PC-9 (cell line): ENCODE data around the gene GFM2. TPM values are rescaled to one million over a fixed set of nuclear protein-coding genes. Genes with fewer than 3 reads are reported as not detected.

ENCODE experiments used
- BruUV-seq: library from RNA; stranded (reverse); fragments of 400-500 nt; replicated peaks from 2 replicates; lab custom pipeline; 2021; lab: Mats Ljungman, UMichigan
- CTCF ChIA-PET: fragments of 300-600 bp; sonication (Branson Sonifier 250); formaldehyde crosslinking; loops from one replicate; lab custom pipeline; 2022; ENCODE audit warnings: antibody characterized with exemption; lab: Charles Lee
- POLR2A ChIA-PET: fragments of 300-600 bp; sonication (Branson Sonifier 250); formaldehyde crosslinking; loops from one replicate; lab custom pipeline; 2022; ENCODE audit warnings: antibody characterized with exemption; ENCODE audit not compliant: unreplicated experiment; lab: Charles Lee
- DNase-seq, 2 experiments: peaks; one replicate each; pipeline versions ENCODE4 v3.0.0 to v3.0.0-alpha.2; 2015 to 2022; ENCODE audit warnings: mixed read lengths in 1 of 2
- H2AFZ ChIP-seq: fragments of 200-600 bp; sonication (generic); 2 replicates; pipeline ENCODE4 v1.8.1; 2017; ENCODE audit warnings: antibody characterized with exemption
- H3F3A ChIP-seq: fragments of 200-600 bp; sonication (generic); 2 replicates; pipeline ENCODE4 v1.8.1; 2017; ENCODE audit warnings: antibody characterized with exemption, mild to moderate bottlenecking, low read depth; ENCODE audit not compliant: insufficient read depth
- H3K27ac ChIP-seq: fragments of 200-600 bp; sonication (generic); 2 replicates; pipeline ENCODE4 v1.6.1; 2016; ENCODE audit warnings: mixed run types
- H3K27me3 ChIP-seq: fragments of 200-600 bp; sonication (generic); 2 replicates; pipeline ENCODE4 v1.6.1; 2016; ENCODE audit warnings: low read depth, mixed run types; ENCODE audit not compliant: insufficient read depth
- H3K36me3 ChIP-seq: fragments of 200-600 bp; sonication (generic); 2 replicates; pipeline ENCODE4 v1.6.1; 2016; ENCODE audit warnings: low read depth, mixed run types
- H3K4me1 ChIP-seq: fragments of 200-600 bp; sonication (generic); replicated peaks from 2 replicates; pipeline ENCODE4 v1.6.1; 2016; ENCODE audit warnings: mixed run types; ENCODE audit not compliant: insufficient read depth
- H3K4me2 ChIP-seq: fragments of 200-600 bp; sonication (generic); 2 replicates; pipeline ENCODE4 v1.6.1; 2017; ENCODE audit warnings: mixed run types
- H3K4me3 ChIP-seq: fragments of 200-600 bp; sonication (generic); 2 replicates; pipeline ENCODE4 v1.6.1; 2016; ENCODE audit warnings: mixed run types
- H3K79me2 ChIP-seq: fragments of 200-600 bp; sonication (generic); 2 replicates; pipeline ENCODE4 v1.6.1; 2017; ENCODE audit warnings: low read depth, mixed run types
- H3K9me2 ChIP-seq: fragments of 200-600 bp; sonication (generic); 2 replicates; pipeline ENCODE4 v1.8.1; 2017; ENCODE audit warnings: mild to moderate bottlenecking; ENCODE audit not compliant: insufficient read depth
- H3K9me3 ChIP-seq: fragments of 200-600 bp; sonication (generic); 2 replicates; pipeline ENCODE4 v1.8.1; 2016; ENCODE audit warnings: low read depth; ENCODE audit not compliant: insufficient read depth
- H4K20me1 ChIP-seq: fragments of 200-600 bp; sonication (generic); 2 replicates; pipeline ENCODE4 v1.8.1; 2017; ENCODE audit not compliant: insufficient read depth
- EZH2 ChIP-seq: fragments of 200-600 bp; sonication (generic); IDR thresholded peaks from 2 replicates; pipeline ENCODE4 v1.8.0; 2017; ENCODE audit warnings: antibody characterized with exemption, low read depth
- intact Hi-C: fragments of 100-400 bp; cut with micrococcal nuclease; formaldehyde crosslinking; loops from one replicate; pipeline ENCODE4 v1.10.0; 2022; ENCODE audit not compliant: unreplicated experiment
- total RNA-seq: library from RNA; stranded (reverse); gene quantifications from 2 replicates; pipeline ENCODE4 v1.2.3, GENCODE V29; 2021
- TF ChIP-seq, protein P1 (sequence below): fragments of 200-600 bp; sonication (generic); conservative IDR thresholded peaks from 2 replicates; pipeline ENCODE4 v1.6.1; 2017; ENCODE audit warnings: mixed run types, antibody characterized with exemption, mild to moderate bottlenecking, moderate library complexity

Gene GFM2
- total RNA-seq, 1 experiment from 2014 or later = 39.8 TPM

DNA sequence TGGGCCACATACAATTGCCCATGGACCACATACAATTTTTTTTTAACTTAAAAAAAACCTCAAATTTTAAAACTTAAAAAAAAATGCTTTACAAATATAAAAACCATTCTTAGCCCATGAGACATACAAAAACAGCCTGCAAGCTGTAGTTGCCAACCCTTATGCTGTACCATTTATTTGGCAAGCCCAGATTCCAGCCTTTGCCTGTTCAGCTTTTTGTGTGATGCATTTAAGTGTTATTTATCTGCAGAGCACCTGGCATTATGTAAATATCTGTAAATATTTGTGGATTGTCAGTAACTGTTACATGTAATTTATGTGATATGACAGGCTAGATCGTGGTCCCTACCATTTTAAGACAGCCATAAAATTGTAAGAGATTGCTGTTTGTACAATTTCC, 49.3 kb downstream of the GFM2 start:
- H3K79me2 ChIP-seq = no peaks in the 10 kb centered on the region
- H3K27me3 ChIP-seq = no peaks in the 10 kb centered on the region
- intact Hi-C loops = no loop called here
- H3K27ac ChIP-seq = no peak overlapping the region
- no peaks in the 10 kb centered on the region for H3K9me2 ChIP-seq
- no TSS peak for BruUV-seq
- 0 out of 2 replicates have a peak, but pooled peaks cover 8% of the 10 kb centered on the region for H3F3A ChIP-seq
- no peak overlapping the region for H3K4me3 ChIP-seq
- DNase-seq = no peak
- CTCF ChIA-PET = no interaction called here
- H2AFZ ChIP-seq = no peak overlapping the region
- POLR2A ChIA-PET = no interaction called here
- no peaks in the 10 kb centered on the region for H4K20me1 ChIP-seq
- no peaks in the 10 kb centered on the region for H3K9me3 ChIP-seq
- peaks cover 41% of the 10 kb centered on the region for H3K36me3 ChIP-seq
- H3K4me2 ChIP-seq = no peak overlapping the region
- TF ChIP-seq, protein P1, sequence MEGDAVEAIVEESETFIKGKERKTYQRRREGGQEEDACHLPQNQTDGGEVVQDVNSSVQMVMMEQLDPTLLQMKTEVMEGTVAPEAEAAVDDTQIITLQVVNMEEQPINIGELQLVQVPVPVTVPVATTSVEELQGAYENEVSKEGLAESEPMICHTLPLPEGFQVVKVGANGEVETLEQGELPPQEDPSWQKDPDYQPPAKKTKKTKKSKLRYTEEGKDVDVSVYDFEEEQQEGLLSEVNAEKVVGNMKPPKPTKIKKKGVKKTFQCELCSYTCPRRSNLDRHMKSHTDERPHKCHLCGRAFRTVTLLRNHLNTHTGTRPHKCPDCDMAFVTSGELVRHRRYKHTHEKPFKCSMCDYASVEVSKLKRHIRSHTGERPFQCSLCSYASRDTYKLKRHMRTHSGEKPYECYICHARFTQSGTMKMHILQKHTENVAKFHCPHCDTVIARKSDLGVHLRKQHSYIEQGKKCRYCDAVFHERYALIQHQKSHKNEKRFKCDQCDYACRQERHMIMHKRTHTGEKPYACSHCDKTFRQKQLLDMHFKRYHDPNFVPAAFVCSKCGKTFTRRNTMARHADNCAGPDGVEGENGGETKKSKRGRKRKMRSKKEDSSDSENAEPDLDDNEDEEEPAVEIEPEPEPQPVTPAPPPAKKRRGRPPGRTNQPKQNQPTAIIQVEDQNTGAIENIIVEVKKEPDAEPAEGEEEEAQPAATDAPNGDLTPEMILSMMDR = no peak
- TF ChIP-seq EZH2 = no peak
- H3K4me1 ChIP-seq = no peaks in the 10 kb centered on the region

DNA sequence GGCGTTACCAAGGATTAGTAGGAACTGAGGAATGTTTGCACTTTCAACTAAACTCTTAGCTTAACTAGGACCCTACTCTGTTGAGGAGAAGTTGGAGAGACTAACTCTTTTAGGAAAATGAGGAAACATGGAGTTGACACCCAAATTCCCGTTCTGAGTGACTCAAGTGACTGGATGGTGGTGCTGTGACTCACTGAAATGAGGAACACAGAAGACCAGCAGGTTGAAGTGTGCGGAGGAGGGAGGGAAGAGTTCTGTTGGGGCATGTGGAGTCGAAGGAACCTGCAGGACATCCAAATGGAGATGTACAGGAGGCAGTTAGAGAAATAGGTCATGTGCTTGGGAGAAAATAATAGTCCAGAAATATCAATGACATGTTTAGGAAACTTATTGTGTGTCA, 73.7 kb downstream of the GFM2 start:
- no peaks in the 10 kb centered on the region for H4K20me1 ChIP-seq
- H2AFZ ChIP-seq = no peak overlapping the region
- ChIA-PET POLR2A (no interaction called here), CTCF (interaction anchor here (0.6 kb wide), 1 partner anchor 196 kb away, joined by 4 read pairs; no protein-coding TSS in a partner anchor)
- 0 out of 2 replicates have a peak, but pooled peaks cover 2% of the 10 kb centered on the region for H3F3A ChIP-seq
- no TSS peak for BruUV-seq
- peaks cover 3% of the 10 kb centered on the region; the same call in 1 of the 2 replicates for H3K79me2 ChIP-seq
- no peaks in the 10 kb centered on the region for H3K4me1 ChIP-seq
- no peak for TF ChIP-seq EZH2
- TF ChIP-seq, protein P1 = no peak
- no peaks in the 10 kb centered on the region for H3K27me3 ChIP-seq
- no peak overlapping the region for H3K4me2 ChIP-seq
- H3K9me2 ChIP-seq = no peaks in the 10 kb centered on the region
- no peaks in the 10 kb centered on the region for H3K9me3 ChIP-seq
- H3K36me3 ChIP-seq = peaks cover 26% of the 10 kb centered on the region; the same call in 1 of the 2 replicates
- H3K4me3 ChIP-seq = no peak overlapping the region
- intact Hi-C loops = no loop called here
- H3K27ac ChIP-seq = no peak overlapping the region
- no peak for DNase-seq

DNA sequence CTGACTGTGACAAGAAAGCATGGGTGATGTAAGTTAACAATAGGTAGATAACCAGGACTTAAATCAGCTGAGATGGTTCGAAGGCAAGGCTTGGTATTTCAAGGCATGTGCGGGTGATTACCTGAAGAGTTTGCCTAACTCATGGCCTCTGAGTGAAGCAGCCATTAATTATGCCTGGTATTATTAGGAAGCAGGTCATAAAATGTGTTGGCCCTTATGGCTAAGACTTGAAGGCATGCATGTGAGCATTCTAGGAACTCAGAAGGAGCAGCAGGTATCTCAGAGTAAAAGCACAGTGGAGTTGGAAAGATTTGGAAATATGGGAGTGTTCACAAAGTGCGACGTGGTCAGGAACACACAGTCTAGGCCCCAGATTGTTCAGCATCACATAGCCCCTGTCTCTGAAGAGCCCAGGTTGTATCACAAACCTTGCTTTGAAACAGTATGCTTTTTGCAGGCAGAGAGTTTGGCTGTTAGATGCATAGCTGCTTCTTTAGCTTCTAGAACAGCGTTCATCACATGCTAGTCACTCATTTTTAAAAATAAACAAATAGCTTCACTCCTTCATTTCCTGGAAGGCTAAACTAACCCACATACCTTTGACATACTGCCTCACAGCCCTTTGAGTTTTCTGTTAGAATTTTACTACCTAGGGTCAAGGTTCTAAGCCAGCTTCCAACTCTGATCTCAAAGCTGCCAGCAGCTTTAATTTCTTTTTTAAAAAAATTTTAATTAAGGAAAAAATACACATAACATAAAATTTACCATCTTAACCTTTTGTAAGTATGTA, 79.8 kb downstream of the GFM2 start:
- Histone ChIP-seq H3F3A (peaks cover 2% of the 10 kb centered on the region; the same call in 1 of the 2 replicates), H3K4me3 (no peak overlapping the region), H3K27me3 (no peaks in the 10 kb centered on the region), H3K9me2 (no peaks in the 10 kb centered on the region), H3K36me3 (peaks cover 23% of the 10 kb centered on the region; the same call in 1 of the 2 replicates), H3K4me1 (peaks cover 17% of the 10 kb centered on the region), H2AFZ (no peak overlapping the region), H3K9me3 (no peaks in the 10 kb centered on the region), H3K79me2 (peaks cover 22% of the 10 kb centered on the region), H3K27ac (no peak overlapping the region), H4K20me1 (no peaks in the 10 kb centered on the region), H3K4me2 (peak overlapping the region; percentile 88)
- CTCF ChIA-PET = no interaction called here
- no TSS peak for BruUV-seq
- DNase-seq = no peak
- intact Hi-C loops = no loop called here
- TF ChIP-seq, protein P1 = no peak
- TF ChIP-seq EZH2 = no peak
- POLR2A ChIA-PET = no interaction called here
